Gastrocnemius medialis (tissue), 4 donors: ENCODE measurements around the gene OR2D3.
"Not testable (repeated sequence)": the region's sequence is repeated elsewhere in the genome, so short reads cannot be mapped to it uniquely, and the experiment has no call there.

Source experiments
- POLR2A ChIP-seq, 2 donors: fragments of 450-650 bp; IDR thresholded peaks; one replicate each; pipeline ENCODE4 v1.6.1; 2017; ENCODE audit warnings: antibody characterized with exemption in 2 of 2, mild to moderate bottlenecking in 2 of 2, moderate library complexity in 2 of 2
- TF ChIP-seq, protein P1 (sequence below), 5 experiments: fragments of 450-650 bp in 3 of 5; fragments of 200-600 bp in 2 of 5; sonication (generic) in 2 of 5; IDR thresholded peaks in 4 of 5; conservative IDR thresholded peaks in 1 of 5; 1 replicate in 4 of 5; 2 replicates in 1 of 5; pipeline ENCODE4 v1.5.1; 2016 to 2019; ENCODE audit warnings: antibody characterized with exemption in 5 of 5, mild to moderate bottlenecking in 3 of 5, moderate library complexity in 3 of 5

GRCh38 chr11:6887711-6888110 is 33.1 kb upstream of the OR2D3 start:
- not testable (repeated sequence) for TF ChIP-seq POLR2A (IDR thresholded peaks at IDR 0.05)
- TF ChIP-seq, protein P1, sequence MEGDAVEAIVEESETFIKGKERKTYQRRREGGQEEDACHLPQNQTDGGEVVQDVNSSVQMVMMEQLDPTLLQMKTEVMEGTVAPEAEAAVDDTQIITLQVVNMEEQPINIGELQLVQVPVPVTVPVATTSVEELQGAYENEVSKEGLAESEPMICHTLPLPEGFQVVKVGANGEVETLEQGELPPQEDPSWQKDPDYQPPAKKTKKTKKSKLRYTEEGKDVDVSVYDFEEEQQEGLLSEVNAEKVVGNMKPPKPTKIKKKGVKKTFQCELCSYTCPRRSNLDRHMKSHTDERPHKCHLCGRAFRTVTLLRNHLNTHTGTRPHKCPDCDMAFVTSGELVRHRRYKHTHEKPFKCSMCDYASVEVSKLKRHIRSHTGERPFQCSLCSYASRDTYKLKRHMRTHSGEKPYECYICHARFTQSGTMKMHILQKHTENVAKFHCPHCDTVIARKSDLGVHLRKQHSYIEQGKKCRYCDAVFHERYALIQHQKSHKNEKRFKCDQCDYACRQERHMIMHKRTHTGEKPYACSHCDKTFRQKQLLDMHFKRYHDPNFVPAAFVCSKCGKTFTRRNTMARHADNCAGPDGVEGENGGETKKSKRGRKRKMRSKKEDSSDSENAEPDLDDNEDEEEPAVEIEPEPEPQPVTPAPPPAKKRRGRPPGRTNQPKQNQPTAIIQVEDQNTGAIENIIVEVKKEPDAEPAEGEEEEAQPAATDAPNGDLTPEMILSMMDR (IDR thresholded peaks at IDR 0.05 in 4 of 5, conservative IDR thresholded peaks at IDR 0.05 in 1 of 5): not testable (repeated sequence)
